B cell (primary cell): ENCODE data around the gene SEC24D.

Experiments
- CTCF ChIP-seq: fragments of 200-600 bp; IDR thresholded peaks from one replicate; pipeline ENCODE4 v1.8.0; 2022; ENCODE audit warnings: antibody characterized with exemption, mild to moderate bottlenecking
- EZH2 ChIP-seq: IDR thresholded peaks from 2 replicates; pipeline ENCODE4 v1.6.1; 2012; ENCODE audit warnings: borderline replicate concordance, low read depth, mild to moderate bottlenecking, moderate library complexity, low read length; ENCODE audit not compliant: insufficient read depth, poor library complexity, severe bottlenecking

- TF ChIP-seq CTCF = no peak
- no peak for TF ChIP-seq EZH2
These were observed 36.3 kb upstream of the SEC24D start for GRCh38 chr4:118872181-118872580.
